ENCODE results near the gene RCC1.
A peak's percentile ranks its signal among the peaks of the same experiment; 100 is the strongest.
"Not testable (repeated sequence)": the region's sequence is repeated elsewhere in the genome, so short reads cannot be mapped to it uniquely, and the experiment has no call there.

RCC1 gene

GRCh38 chr1:28577052-28577678 lies 71.3 kb downstream of the RCC1 start:
- Histone ChIP-seq H3K27ac (ENCODE audit: low read depth, low read length, severe bottlenecking) (no peak overlapping the region), H3K36me3 (ENCODE audit: control insufficient read depth, insufficient read depth, low read length) (peaks cover 64% of the 10 kb centered on the region), H3K9me3 (ENCODE audit: control insufficient read depth, low read length) (no peaks in the 10 kb centered on the region), H3K4me1 (ENCODE audit: control insufficient read depth, insufficient read depth, low read length, poor library complexity, severe bottlenecking) (peaks cover 10% of the 10 kb centered on the region), H3K4me3 (ENCODE audit: extremely low read depth, insufficient read depth, low read length, poor library complexity, severe bottlenecking) (no peak overlapping the region)
- 75 to 88% methylated on average over 1 of the region's 1 CpG for WGBS, 2 experiments (ENCODE audit: insufficient coverage in 2 of 2)

GRCh38 chr1:28577738-28578536 lies 72.1 kb downstream of the RCC1 start:
- Histone ChIP-seq H3K9me3 (ENCODE audit: control insufficient read depth, low read length) (no peaks in the 10 kb centered on the region), H3K36me3 (ENCODE audit: control insufficient read depth, insufficient read depth, low read length) (peaks cover 62% of the 10 kb centered on the region), H3K4me1 (ENCODE audit: control insufficient read depth, insufficient read depth, low read length, poor library complexity, severe bottlenecking) (peaks cover 10% of the 10 kb centered on the region), H3K4me3 (ENCODE audit: extremely low read depth, insufficient read depth, low read length, poor library complexity, severe bottlenecking) (no peak overlapping the region), H3K27ac (ENCODE audit: low read depth, low read length, severe bottlenecking) (no peak overlapping the region)
- WGBS, 2 experiments (ENCODE audit: insufficient coverage in 2 of 2), result 93 to 100% methylated on average over 2 to 6 of the region's 6 CpGs

GRCh38 chr1:28578696-28579218 lies 72.9 kb downstream of the RCC1 start:
- H3K4me1 ChIP-seq (ENCODE audit: control insufficient read depth, insufficient read depth, low read length, poor library complexity, severe bottlenecking), result peaks cover 10% of the 10 kb centered on the region
- WGBS, 2 experiments (ENCODE audit: insufficient coverage in 2 of 2), result 93 to 96% methylated on average over 5 to 6 of the region's 6 CpGs
- no peak overlapping the region for H3K27ac ChIP-seq (ENCODE audit: low read depth, low read length, severe bottlenecking)
- no peaks in the 10 kb centered on the region for H3K9me3 ChIP-seq (ENCODE audit: control insufficient read depth, low read length)
- peaks cover 55% of the 10 kb centered on the region for H3K36me3 ChIP-seq (ENCODE audit: control insufficient read depth, insufficient read depth, low read length)
- H3K4me3 ChIP-seq (ENCODE audit: extremely low read depth, insufficient read depth, low read length, poor library complexity, severe bottlenecking), result no peak overlapping the region

- Histone ChIP-seq H3K27ac (ENCODE audit: low read depth, low read length, severe bottlenecking) (no peak overlapping the region), H3K9me3 (ENCODE audit: control insufficient read depth, low read length) (no peaks in the 10 kb centered on the region), H3K4me1 (ENCODE audit: control insufficient read depth, insufficient read depth, low read length, poor library complexity, severe bottlenecking) (peaks cover 10% of the 10 kb centered on the region), H3K4me3 (ENCODE audit: extremely low read depth, insufficient read depth, low read length, poor library complexity, severe bottlenecking) (peak overlapping the region; percentile 95), H3K36me3 (ENCODE audit: control insufficient read depth, insufficient read depth, low read length) (peaks cover 50% of the 10 kb centered on the region)
- 92 to 100% methylated on average over 1 of the region's 1 CpG for WGBS, 2 experiments (ENCODE audit: insufficient coverage in 2 of 2)
Measured at GRCh38 chr1:28579401-28579800, 73.6 kb downstream of the RCC1 start.

DNA sequence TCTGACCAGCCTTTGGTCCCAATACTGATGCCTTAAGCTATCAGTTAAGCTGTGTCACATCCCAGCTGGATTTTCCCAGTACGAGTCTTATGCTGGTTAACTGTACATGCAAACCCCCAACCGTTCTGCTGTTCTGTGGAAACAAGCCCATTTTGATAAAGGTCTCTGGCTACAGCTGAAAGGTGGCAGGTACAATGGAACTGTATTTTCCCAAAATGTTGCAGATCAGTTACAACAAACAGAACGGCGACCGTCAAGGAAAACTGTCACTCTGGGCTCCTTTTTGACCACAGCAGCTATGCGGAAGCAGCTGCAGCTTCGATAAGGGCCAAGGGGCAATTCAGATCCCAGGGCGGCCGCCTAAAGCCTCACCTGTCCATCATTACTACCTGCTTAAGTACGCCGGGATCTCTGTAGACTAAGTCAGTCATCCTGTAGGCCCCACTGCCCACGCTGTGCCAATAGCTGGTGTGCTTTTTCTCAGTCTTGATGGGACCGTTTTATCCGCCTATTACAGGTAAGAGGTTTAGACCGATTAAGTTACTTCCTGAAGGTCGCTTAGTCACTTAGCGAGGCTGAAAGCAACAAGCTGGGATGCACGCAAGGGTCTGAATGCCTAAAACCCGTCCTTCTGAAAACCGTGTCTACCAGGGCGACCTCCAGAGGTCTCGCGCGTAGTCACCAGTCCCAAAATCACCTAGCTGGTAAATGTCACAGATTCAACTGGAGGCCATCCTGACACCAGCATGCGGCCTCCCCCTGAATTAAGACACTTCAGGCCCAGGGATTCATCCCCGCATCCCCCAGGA lies 75.1 kb downstream of the RCC1 start:
- Histone ChIP-seq H3K27ac (ENCODE audit: low read depth, low read length, severe bottlenecking) (peak overlapping the region; percentile 50), H3K9me3 (ENCODE audit: control insufficient read depth, low read length) (no peaks in the 10 kb centered on the region), H3K4me3 (ENCODE audit: extremely low read depth, insufficient read depth, low read length, poor library complexity, severe bottlenecking) (peak overlapping the region; percentile 95), H3K4me1 (ENCODE audit: control insufficient read depth, insufficient read depth, low read length, poor library complexity, severe bottlenecking) (peaks cover 10% of the 10 kb centered on the region), H3K36me3 (ENCODE audit: control insufficient read depth, insufficient read depth, low read length) (peaks cover 45% of the 10 kb centered on the region)
- WGBS, 2 experiments (ENCODE audit: insufficient coverage in 2 of 2), result 2 to 4% methylated on average over 24 to 25 of the region's 26 CpGs

DNA sequence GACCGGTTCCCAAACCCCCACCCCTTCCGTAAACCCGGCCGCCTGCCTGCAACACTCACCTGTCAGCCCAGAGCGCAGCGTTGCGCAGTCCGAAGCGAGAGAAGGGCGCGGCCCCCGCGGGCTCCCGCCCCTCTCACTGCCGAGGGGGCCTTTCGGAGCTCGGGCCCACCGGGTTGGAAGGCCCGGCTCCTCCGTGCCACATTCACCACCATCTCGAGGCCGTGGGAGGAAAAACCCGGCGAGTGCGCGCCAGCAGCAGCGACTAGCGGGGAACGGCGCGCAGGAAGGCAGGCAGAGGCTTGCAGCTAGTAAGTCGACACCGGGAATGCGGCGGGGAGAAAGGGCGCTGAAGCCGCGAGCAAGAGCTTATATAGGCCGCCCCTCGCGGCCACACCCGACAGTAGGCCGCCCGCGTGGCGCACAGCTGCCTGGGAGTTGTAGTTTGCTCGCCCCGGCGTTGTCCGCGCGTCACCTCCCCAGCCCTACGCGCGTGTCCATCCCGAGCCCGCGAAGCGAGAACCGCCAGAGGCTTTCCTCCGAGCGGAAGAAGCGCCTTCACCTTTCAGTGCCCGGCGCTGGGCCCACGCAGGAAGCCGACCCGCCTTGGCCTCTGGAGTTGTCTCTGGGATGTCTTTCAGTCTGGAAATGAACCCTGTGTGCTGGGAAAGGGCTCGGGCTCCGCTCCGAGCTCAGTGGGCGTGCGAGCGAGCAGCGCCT lies 75.8 kb downstream of the RCC1 start:
- peak overlapping the region; percentile 95 for H3K4me3 ChIP-seq (ENCODE audit: extremely low read depth, insufficient read depth, low read length, poor library complexity, severe bottlenecking)
- H3K9me3 ChIP-seq (ENCODE audit: control insufficient read depth, low read length), result no peaks in the 10 kb centered on the region
- 1% methylated on average over 56 to 72 of the region's 75 CpGs for WGBS, 2 experiments (ENCODE audit: insufficient coverage in 2 of 2)
- peak overlapping the region; percentile 50 for H3K27ac ChIP-seq (ENCODE audit: low read depth, low read length, severe bottlenecking)
- H3K4me1 ChIP-seq (ENCODE audit: control insufficient read depth, insufficient read depth, low read length, poor library complexity, severe bottlenecking), result peaks cover 10% of the 10 kb centered on the region
- H3K36me3 ChIP-seq (ENCODE audit: control insufficient read depth, insufficient read depth, low read length), result peaks cover 43% of the 10 kb centered on the region

- Histone ChIP-seq H3K4me1 (ENCODE audit: control insufficient read depth, insufficient read depth, low read length, poor library complexity, severe bottlenecking) (peaks cover 10% of the 10 kb centered on the region), H3K4me3 (ENCODE audit: extremely low read depth, insufficient read depth, low read length, poor library complexity, severe bottlenecking) (peak overlapping the region; percentile 95), H3K9me3 (ENCODE audit: control insufficient read depth, low read length) (no peaks in the 10 kb centered on the region), H3K27ac (ENCODE audit: low read depth, low read length, severe bottlenecking) (peak overlapping the region; percentile 29), H3K36me3 (ENCODE audit: control insufficient read depth, insufficient read depth, low read length) (peaks cover 37% of the 10 kb centered on the region)
- 35 to 54% methylated on average over 5 to 7 of the region's 10 CpGs for WGBS, 2 experiments (ENCODE audit: insufficient coverage in 2 of 2)
Measured at GRCh38 chr1:28582248-28582615, 76.4 kb downstream of the RCC1 start.

DNA sequence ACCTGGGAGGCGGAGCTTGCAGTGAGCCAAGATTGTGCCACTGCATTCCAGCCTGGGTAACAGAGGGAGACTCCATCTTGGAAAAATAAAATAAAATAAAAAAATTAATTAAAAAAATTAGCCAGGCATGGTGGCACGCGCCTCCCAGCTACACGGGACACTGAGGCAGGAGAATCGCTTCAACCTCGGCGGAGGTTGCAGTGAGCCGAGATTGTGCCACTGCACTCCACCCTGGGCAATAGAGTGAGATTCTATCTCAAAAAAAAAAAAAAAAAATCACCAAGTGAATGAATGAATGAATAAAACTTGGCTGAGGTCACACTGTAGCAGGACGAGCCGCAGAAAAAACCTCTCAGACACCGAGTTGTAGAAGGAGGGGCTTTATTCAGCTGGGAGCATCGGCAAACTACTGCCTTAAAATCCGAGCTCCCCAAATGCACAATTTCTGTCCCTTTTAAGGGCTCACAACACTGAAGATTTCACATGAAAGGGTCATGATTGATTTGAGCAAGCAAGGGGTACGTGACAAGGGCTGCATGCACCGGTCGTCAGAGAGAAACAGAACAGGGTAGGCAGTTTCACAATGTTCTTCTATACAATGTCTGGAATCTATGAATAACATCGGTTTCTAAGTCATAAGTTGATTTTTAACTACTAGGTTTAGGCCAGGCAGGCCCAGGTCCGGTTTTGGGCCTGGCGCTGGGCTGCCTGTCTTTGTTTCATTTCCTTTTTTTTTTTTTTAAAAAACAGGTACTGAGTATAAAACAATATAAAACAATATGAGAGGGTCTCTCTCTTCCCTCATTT lies 80.9 kb downstream of the RCC1 start:
- H3K9me3 ChIP-seq (ENCODE audit: control insufficient read depth, low read length); H3K36me3 ChIP-seq (ENCODE audit: control insufficient read depth, insufficient read depth, low read length); H3K27ac ChIP-seq (ENCODE audit: low read depth, low read length, severe bottlenecking); H3K4me1 ChIP-seq (ENCODE audit: control insufficient read depth, insufficient read depth, low read length, poor library complexity, severe bottlenecking); H3K4me3 ChIP-seq (ENCODE audit: extremely low read depth, insufficient read depth, low read length, poor library complexity, severe bottlenecking): not testable (repeated sequence)
- 96 to 98% methylated on average over 10 to 14 of the region's 19 CpGs for WGBS, 2 experiments (ENCODE audit: insufficient coverage in 2 of 2)
